Endothelial cell of hepatic sinusoid (primary cell): ENCODE measurements around the gene PHB1.

ENCODE experiments used
- in situ Hi-C: cut with HindIII; loops from 2 replicates; pipeline ENCODE4 v1.10.0; 2017; ENCODE audit warnings: low sequenced_read_pairs

PHB1 gene

GRCh38 chr17:49414622-49415350 is at the start of gene PHB1:
Gene PHB1, minus strand, starts transcription at chr17:49414882. Its CDS starts 1,618 bp downstream, at chr17:49413264.
- in situ Hi-C loops: no loop called here

GRCh38 chr17:49464049-49464448 is 49.4 kb upstream of the PHB1 start:
- in situ Hi-C loops: no loop called here

- in situ Hi-C loops: no loop called here
Measured at GRCh38 chr17:49461580-49461979, 46.9 kb upstream of the PHB1 start.

GRCh38 chr17:49460401-49460800 is 45.7 kb upstream of the PHB1 start:
- in situ Hi-C loops: no loop called here

GRCh38 chr17:49459401-49459984 is 44.8 kb upstream of the PHB1 start:
- in situ Hi-C loops: no loop called here

- in situ Hi-C loops: no loop called here
Measured at GRCh38 chr17:49457564-49458535, 43.2 kb upstream of the PHB1 start.

GRCh38 chr17:49456183-49456965 is 41.7 kb upstream of the PHB1 start:
- in situ Hi-C loops: no loop called here

- in situ Hi-C loops: no loop called here
Measured at GRCh38 chr17:49455272-49455861, 40.7 kb upstream of the PHB1 start.

- in situ Hi-C loops: no loop called here
Measured at GRCh38 chr17:49454050-49454449, 39.4 kb upstream of the PHB1 start.

GRCh38 chr17:49452661-49453060 is 38.0 kb upstream of the PHB1 start:
- in situ Hi-C loops: no loop called here

GRCh38 chr17:49452201-49452600 is 37.5 kb upstream of the PHB1 start:
- in situ Hi-C loops: no loop called here

GRCh38 chr17:49450735-49451134 is 36.1 kb upstream of the PHB1 start:
- in situ Hi-C loops: no loop called here

- in situ Hi-C loops: no loop called here
Measured at GRCh38 chr17:49450181-49450580, 35.5 kb upstream of the PHB1 start.

GRCh38 chr17:49447628-49448302 is 33.1 kb upstream of the PHB1 start:
- in situ Hi-C loops: no loop called here

- in situ Hi-C loops: no loop called here
Measured at GRCh38 chr17:49445591-49445990, 30.9 kb upstream of the PHB1 start.

- in situ Hi-C loops: no loop called here
Measured at GRCh38 chr17:49444384-49444783, 29.7 kb upstream of the PHB1 start.

GRCh38 chr17:49443862-49444261 is 29.2 kb upstream of the PHB1 start:
- in situ Hi-C loops: no loop called here

- in situ Hi-C loops: no loop called here
Measured at GRCh38 chr17:49442041-49442440, 27.4 kb upstream of the PHB1 start.

GRCh38 chr17:49441578-49441977 is 26.9 kb upstream of the PHB1 start:
- in situ Hi-C loops: no loop called here

GRCh38 chr17:49440581-49440980 is 25.9 kb upstream of the PHB1 start:
- in situ Hi-C loops: no loop called here
